ENCODE results near the gene FXYD5.

FXYD5 gene

GRCh38 chr19:35160629-35161433 lies 6.3 kb downstream of the FXYD5 start:
- DNase-seq: no peak

- no peak for DNase-seq
These were observed 6.9 kb downstream of the FXYD5 start for GRCh38 chr19:35161434-35161743.

GRCh38 chr19:35162471-35163326 lies 8.2 kb downstream of the FXYD5 start:
- no peak for DNase-seq

DNA sequence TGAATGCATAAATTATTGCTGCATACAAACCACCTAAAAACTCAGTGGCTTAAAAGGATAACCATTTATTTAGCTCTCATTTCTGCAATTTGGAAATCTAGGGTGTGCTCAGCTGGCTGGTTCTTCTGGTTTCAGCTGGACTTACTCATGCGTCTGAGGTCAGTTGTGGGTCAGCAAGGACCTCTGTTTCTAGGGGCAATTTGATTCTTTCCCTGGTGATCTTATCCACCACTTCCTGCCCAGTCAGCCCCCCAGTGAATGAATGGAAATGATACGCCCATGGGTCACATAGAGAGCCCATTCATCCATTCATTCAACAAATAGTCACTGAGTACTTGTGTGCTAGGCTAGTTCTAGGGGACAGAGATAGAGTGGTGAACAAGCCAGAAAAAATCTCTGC lies 9.9 kb downstream of the FXYD5 start:
- no peak for DNase-seq

- DNase-seq: no peak
These were observed 10.9 kb downstream of the FXYD5 start for GRCh38 chr19:35165200-35166058.

DNA sequence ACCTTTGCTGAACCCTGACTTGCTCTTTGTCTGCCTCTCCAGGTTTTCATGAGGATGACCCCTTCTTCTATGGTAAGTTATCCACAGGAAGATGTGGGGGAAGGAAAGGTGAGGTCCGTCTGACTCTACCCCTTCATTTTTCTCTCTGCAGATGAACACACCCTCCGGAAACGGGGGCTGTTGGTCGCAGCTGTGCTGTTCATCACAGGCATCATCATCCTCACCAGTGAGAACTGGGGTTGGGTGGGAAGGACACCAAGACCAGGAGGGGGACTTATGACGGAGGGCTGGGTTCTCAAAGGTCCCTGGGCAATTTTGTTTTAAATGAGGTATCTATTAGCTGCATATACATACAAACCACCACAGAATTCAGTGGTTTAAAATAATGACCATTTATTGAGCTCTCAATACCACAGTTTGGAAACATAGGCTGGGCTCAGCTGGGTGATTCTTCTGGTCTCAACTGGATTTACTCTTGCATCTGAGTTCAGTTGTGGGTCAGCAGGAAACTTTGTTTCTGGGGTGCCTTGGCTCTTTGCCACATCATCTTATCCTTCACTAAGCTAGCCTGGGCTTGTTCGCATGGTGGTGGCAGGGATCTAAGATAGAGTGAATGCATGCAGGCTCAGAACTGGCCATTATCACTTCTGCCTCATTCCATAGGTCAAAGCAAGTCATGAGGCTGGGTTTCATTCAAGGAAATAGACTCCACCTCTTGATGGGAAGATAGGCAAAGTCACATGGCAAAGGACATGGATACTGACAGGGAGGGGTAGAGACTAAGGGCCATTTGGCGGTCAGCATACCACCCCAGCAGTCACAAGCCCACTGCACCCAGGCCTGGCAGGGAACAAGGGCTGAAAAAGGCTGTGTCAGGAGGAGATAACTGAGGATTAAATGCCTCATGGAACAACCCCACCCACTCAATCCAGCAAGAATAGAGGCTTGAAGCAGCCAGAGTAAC lies 11.8 kb downstream of the FXYD5 start:
- DNase-seq: no peak

DNA sequence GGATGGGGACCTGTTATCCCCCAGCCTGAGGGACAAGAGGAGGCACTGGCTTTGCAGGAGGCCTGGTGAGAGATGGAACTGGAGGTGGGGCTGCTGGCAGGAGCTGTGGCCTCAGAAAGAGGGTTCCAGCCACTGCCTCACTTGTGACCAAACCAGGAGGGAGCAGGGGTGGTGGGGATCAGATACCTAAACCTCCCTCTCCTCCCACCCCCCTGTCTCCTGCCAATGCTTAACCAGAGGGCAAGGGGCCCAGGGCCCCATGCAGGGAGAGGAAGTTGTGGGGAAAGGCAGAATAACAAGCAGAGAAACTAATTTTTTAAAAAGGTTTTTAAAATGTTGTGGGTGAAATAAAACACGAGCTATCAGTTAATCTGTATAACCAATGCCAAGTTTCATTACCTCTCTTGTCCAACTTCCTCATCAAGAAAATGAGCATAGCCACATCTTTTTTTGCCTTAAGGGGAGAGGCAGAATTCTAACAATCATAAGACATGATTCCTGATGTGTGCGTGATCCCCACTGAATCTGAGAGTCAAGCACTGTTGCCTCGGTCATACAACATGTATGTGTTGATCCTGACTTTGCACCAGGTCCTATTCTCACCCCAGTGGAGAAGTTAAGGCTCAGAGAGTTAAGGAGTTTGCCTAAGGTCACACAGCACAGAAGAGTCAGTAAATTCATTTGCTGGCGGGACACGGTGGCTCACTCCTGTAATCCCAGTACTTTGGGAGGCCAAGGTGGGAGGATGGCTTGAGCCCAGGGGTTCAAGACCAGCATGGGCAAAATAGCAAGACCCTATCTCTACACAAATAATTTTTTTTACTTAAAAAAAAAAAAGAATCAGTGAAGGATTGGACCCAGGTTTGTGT lies 12.9 kb downstream of the FXYD5 start:
- DNase-seq: no peak

DNA sequence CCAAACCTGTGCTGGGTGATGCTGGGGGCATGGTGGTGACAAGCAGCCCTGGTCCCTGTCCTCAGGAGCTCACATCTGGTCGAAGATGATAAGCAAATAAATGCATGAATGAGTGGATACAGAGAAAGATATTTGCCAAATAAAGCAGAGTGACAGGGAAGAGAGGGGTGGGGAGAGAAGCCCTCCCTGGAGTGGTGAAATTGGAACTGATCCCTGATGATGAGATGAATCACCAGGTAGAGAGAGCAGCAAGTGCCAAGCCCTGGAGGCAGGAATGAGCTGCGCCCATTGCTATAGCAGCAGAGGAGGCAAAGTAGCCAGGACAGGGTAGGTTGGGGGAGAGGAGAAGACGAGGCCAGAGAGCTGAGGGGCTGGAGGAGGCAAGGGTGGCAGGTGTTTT lies 13.7 kb downstream of the FXYD5 start:
- DNase-seq: no peak

DNA sequence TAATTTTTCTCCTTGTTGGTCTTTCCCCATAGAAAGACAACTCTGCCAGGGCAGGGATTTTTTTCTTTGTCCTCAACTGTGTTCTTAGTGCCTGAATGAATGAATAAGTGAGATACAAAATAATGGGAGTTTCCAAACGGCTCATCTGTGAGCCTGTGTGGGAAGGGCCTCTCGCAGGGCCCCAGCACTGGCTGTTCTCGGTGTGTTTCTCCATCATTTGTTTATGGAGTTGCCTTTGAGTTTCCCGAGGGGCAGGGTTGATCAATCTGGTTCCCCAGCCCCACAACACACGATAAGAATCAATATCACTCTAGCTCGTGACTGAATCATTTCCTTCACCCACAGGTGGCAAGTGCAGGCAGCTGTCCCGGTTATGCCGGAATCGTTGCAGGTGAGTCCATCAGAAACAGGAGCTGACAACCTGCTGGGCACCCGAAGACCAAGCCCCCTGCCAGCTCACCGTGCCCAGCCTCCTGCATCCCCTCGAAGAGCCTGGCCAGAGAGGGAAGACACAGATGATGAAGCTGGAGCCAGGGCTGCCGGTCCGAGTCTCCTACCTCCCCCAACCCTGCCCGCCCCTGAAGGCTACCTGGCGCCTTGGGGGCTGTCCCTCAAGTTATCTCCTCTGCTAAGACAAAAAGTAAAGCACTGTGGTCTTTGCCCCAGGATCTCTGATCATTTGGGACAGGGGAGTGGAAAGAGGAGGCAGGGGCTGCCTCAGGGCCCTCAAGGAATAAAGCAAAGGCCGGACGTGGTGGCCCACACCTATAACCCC lies 14.9 kb downstream of the FXYD5 start:
- no peak for DNase-seq

- no peak for DNase-seq
These were observed 16.0 kb downstream of the FXYD5 start for GRCh38 chr19:35170359-35171061.

DNA sequence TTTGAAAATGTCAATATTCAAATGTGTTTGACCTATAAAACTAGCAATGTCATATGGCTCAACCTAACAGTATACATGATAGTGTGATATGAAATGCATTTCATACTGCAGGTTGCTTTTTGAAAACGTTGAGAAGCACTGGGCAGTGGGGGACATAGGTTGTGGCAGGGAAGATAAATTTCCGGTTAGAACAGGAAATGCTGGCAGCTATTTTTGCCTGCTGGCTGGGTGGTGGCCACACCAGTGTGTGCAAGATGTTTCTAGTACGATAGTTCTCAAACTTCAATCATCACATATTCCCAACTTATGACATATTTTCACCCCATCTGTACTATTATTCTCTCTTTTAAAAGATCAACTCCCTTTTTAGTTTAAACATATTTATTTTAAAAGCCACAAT lies 17.2 kb downstream of the FXYD5 start:
- DNase-seq: no peak

GRCh38 chr19:35174226-35174625 lies 19.7 kb downstream of the FXYD5 start:
- DNase-seq: no peak

- no peak for DNase-seq
These were observed 21.6 kb downstream of the FXYD5 start for GRCh38 chr19:35176181-35176570.

DNA sequence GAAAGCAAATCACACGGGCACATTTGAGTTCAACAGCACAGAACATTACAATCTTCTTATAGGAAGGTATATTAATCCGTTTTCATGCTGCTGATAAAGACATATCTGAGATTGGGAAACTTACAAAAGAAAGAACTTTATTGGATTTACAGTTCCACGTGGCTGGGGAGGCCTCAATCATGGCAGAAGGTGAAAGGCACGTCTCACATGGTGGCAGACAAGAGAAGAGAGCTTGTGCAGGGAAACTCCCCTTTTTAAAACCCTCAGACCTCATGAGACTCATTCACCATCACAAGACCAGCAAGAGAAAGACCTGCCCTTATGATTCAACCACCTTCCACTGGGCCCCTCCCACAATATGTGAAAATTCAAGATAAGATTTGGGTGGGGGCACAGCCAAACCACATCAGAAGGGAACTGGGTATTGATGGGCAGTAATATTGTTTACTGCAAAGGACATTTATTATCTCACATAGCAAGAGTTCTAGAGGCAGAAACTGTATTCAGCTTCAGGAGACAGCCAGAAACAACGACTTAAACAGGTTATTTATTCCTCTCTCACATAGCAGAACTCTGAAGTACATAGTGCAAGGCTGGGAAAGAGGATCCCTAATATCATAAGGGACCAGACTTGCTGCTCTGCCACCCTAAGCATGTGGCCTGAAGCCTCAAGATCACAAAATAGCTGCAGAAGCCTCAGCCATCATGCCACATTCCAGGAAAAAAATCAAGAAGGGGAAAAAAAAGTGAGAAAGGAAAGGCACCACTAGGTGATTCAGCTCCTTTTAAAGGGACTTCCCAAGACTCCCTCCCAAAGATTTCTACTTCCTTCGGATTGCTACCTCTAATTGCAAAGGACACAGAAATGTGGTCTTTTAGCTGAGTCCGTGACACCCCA lies 23.1 kb downstream of the FXYD5 start:
- no peak for DNase-seq

GRCh38 chr19:35178701-35179100 lies 24.2 kb downstream of the FXYD5 start:
- DNase-seq: no peak

DNA sequence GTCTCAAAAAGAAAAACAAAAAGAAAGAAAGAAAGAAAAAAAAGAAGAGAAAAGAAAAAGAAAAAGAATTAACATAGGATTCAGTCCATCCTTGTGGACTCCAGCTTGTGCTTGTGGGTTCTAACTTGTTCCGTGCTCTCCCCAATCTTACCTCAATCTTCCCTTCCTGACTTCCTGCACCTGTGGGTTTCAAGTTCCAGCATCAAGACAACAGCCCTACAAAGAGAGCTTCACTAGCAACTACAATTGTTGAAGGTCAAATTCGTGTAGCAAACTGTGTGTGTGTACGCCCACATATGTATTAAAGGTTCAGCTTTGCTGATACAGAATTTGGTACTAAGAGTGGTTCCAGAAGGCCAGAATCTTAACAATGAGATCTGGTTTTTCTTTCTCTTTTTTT lies 25.3 kb downstream of the FXYD5 start:
- DNase-seq: no peak

DNA sequence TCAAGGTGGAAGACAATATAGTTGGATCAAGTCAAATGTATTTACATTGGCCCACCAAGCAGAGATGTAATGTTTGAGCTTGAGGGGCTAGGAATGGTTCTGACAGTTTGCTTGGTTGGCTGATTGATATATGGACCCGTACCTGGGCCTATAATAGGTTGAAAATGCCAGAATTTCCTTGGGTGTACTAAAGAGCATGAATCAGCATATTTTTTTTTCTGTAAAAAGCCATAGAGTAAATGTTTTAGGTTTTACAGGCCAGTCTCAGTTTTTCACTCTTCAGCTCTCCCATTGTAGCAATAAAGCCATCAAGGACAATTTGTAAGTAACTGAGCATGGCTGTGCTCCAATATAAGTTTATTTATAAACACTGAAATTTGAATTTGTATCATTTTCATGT lies 26.9 kb downstream of the FXYD5 start:
- no peak for DNase-seq

DNA sequence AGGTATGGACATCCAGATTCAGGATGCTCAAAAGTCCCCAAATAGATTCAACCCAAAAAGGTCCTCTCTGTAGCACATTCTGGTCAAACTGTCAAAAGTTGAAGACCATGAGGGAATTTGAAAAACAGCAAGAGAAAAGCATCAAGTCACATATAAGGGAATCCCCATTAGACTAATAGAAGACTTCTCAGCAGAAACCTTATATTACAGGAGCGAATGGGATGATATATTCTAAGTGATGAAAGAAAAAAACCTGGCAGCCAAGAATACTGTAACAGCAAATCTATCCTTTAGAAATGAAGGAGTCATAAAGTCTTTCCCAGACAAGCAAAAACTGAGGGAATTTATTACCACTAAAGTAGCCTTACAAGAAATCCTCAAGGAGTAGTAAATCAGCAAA lies 29.7 kb downstream of the FXYD5 start:
- DNase-seq: no peak

DNA sequence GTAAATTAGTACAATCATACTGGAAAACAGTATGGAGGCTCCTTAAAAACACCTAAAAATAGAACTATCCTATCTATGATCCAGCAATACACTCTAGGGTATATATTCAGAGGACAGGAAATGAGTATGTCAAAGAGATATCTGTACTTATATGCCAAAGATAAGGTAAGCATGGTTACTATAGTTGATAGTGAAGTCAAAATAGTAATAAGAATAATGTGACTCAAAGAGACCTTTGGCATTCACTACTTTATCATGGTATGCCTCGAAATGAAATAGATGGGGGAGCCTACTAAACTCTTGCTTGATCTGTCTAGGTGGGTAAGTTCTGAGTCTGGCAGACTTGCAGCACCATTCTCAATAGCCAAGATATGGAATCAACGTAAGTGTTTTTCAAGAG lies 30.3 kb downstream of the FXYD5 start:
- no peak for DNase-seq
